Dendritic cell treated with granulocyte-macrophage colony-stimulating factor and Interleukin-4, amounts not matched to agents 40 ng/mL and 50 ng/mL, for 4 days (primary cell): ENCODE results near the gene TMEM121.
A peak's percentile ranks its signal among the peaks of the same experiment; 100 is the strongest.

Source experiments
- H3K27ac Mint-ChIP-seq: one replicate; pipeline ENCODE4 v1.8.0; 2022; ENCODE audit warnings: mild to moderate bottlenecking, mixed read lengths
- H3K27me3 Mint-ChIP-seq: one replicate; pipeline ENCODE4 v1.8.0; 2022; ENCODE audit warnings: mild to moderate bottlenecking, mixed read lengths
- H3K36me3 Mint-ChIP-seq: one replicate; pipeline ENCODE4 v1.8.0; 2022; ENCODE audit warnings: low read depth, mixed read lengths
- H3K4me1 Mint-ChIP-seq: one replicate; pipeline ENCODE4 v1.8.0; 2022; ENCODE audit warnings: low read depth, mixed read lengths
- H3K4me3 Mint-ChIP-seq: one replicate; pipeline ENCODE4 v1.8.0; 2022; ENCODE audit warnings: mild to moderate bottlenecking, moderate library complexity, mixed read lengths
- H3K9me3 Mint-ChIP-seq: one replicate; pipeline ENCODE4 v1.8.0; 2022; ENCODE audit warnings: mixed read lengths
- intact Hi-C: fragments of 100-400 bp; cut with micrococcal nuclease; formaldehyde crosslinking; loops from one replicate; pipeline ENCODE4 v1.15.0; 2022

TMEM121 gene

GRCh38 chr14:105519946-105520698 is 6.3 kb upstream of the TMEM121 start:
- Mint-ChIP-seq H3K4me1 (no peaks in the 10 kb centered on the region), H3K36me3 (no peaks in the 10 kb centered on the region), H3K27ac (no peak overlapping the region), H3K9me3 (peaks cover 6% of the 10 kb centered on the region), H3K27me3 (peaks cover 78% of the 10 kb centered on the region), H3K4me3 (no peak overlapping the region)
- intact Hi-C loops, result no loop called here

GRCh38 chr14:105525326-105525725 is 1.1 kb upstream of the TMEM121 start:
- Mint-ChIP-seq H3K36me3 (no peaks in the 10 kb centered on the region), H3K9me3 (no peaks in the 10 kb centered on the region), H3K4me1 (peaks cover 21% of the 10 kb centered on the region), H3K27me3 (peaks cover 74% of the 10 kb centered on the region), H3K27ac (no peak overlapping the region), H3K4me3 (no peak overlapping the region)
- intact Hi-C loops, result loop anchor here (5.0 kb wide), 2 partner anchors 33 to 433 kb away; partner anchors contain the start of gene TEDC1

GRCh38 chr14:105526776-105527380 is 495 bp downstream of the TMEM121 start:
- H3K4me1 Mint-ChIP-seq, result peaks cover 21% of the 10 kb centered on the region
- no peak overlapping the region for H3K27ac Mint-ChIP-seq
- no peaks in the 10 kb centered on the region for H3K36me3 Mint-ChIP-seq
- intact Hi-C loops, result loop anchor here (5.0 kb wide), 2 partner anchors 35 to 435 kb away; partner anchors contain the start of gene TEDC1
- H3K9me3 Mint-ChIP-seq, result no peaks in the 10 kb centered on the region
- H3K27me3 Mint-ChIP-seq, result peaks cover 79% of the 10 kb centered on the region
- H3K4me3 Mint-ChIP-seq, result peak overlapping the region; percentile 69

- Mint-ChIP-seq H3K9me3 (no peaks in the 10 kb centered on the region), H3K4me1 (peaks cover 24% of the 10 kb centered on the region), H3K4me3 (peak overlapping the region; percentile 80), H3K27me3 (peaks cover 75% of the 10 kb centered on the region), H3K27ac (peak overlapping the region; percentile 73), H3K36me3 (no peaks in the 10 kb centered on the region)
- intact Hi-C loops, result loop anchor here (5.0 kb wide), 2 partner anchors 35 to 435 kb away; partner anchors contain the start of gene TEDC1
These were observed 1.0 kb downstream of the TMEM121 start for GRCh38 chr14:105527381-105527825.

- peak overlapping the region; percentile 73 for H3K27ac Mint-ChIP-seq
- intact Hi-C loops, result loop anchor here (2.0 to 5.0 kb wide), 4 partner anchors 36 to 436 kb away; partner anchors contain the start of gene TEDC1
- no peaks in the 10 kb centered on the region for H3K36me3 Mint-ChIP-seq
- H3K4me3 Mint-ChIP-seq, result peak overlapping the region; percentile 80
- H3K4me1 Mint-ChIP-seq, result peaks cover 28% of the 10 kb centered on the region
- H3K9me3 Mint-ChIP-seq, result no peaks in the 10 kb centered on the region
- peaks cover 75% of the 10 kb centered on the region for H3K27me3 Mint-ChIP-seq
These were observed 1.6 kb downstream of the TMEM121 start for GRCh38 chr14:105527826-105528585.

- Mint-ChIP-seq H3K27me3 (peaks cover 72% of the 10 kb centered on the region), H3K9me3 (no peaks in the 10 kb centered on the region), H3K4me3 (peak overlapping the region; percentile 80), H3K4me1 (peaks cover 28% of the 10 kb centered on the region), H3K36me3 (no peaks in the 10 kb centered on the region), H3K27ac (no peak overlapping the region)
- intact Hi-C loops, result loop anchor here (2.0 to 5.0 kb wide), 4 partner anchors 36 to 436 kb away; partner anchors contain the start of gene TEDC1
These were observed 2.4 kb downstream of the TMEM121 start for GRCh38 chr14:105528586-105529318.

- no peaks in the 10 kb centered on the region for H3K36me3 Mint-ChIP-seq
- no peak overlapping the region for H3K27ac Mint-ChIP-seq
- no peaks in the 10 kb centered on the region for H3K9me3 Mint-ChIP-seq
- intact Hi-C loops, result loop anchor here (2.0 to 5.0 kb wide), 4 partner anchors 37 to 437 kb away; partner anchors contain the start of gene TEDC1
- peaks cover 70% of the 10 kb centered on the region for H3K27me3 Mint-ChIP-seq
- H3K4me3 Mint-ChIP-seq, result peak overlapping the region; percentile 63
- H3K4me1 Mint-ChIP-seq, result peaks cover 28% of the 10 kb centered on the region
These were observed 2.9 kb downstream of the TMEM121 start for GRCh38 chr14:105529319-105529568.

- H3K4me3 Mint-ChIP-seq, result no peak overlapping the region
These were observed 3.3 kb downstream of the TMEM121 start for GRCh38 chr14:105529569-105530284.

GRCh38 chr14:105530285-105531087 is 4.1 kb downstream of the TMEM121 start:
- Mint-ChIP-seq H3K9me3 (no peaks in the 10 kb centered on the region), H3K4me1 (peaks cover 28% of the 10 kb centered on the region), H3K27ac (no peak overlapping the region), H3K36me3 (no peaks in the 10 kb centered on the region), H3K4me3 (no peak overlapping the region), H3K27me3 (peaks cover 60% of the 10 kb centered on the region)
- intact Hi-C loops, result no loop called here

More at GRCh38 chr14:105529569-105530284, 3.3 kb downstream of the TMEM121 start:
- H3K27me3 Mint-ChIP-seq, result peaks cover 67% of the 10 kb centered on the region
- no peaks in the 10 kb centered on the region for H3K9me3 Mint-ChIP-seq
- peaks cover 28% of the 10 kb centered on the region for H3K4me1 Mint-ChIP-seq
- no peak overlapping the region for H3K27ac Mint-ChIP-seq
- intact Hi-C loops, result loop anchor here (2.0 to 5.0 kb wide), 4 partner anchors 37 to 437 kb away; partner anchors contain the start of gene TEDC1
- no peaks in the 10 kb centered on the region for H3K36me3 Mint-ChIP-seq

- Mint-ChIP-seq H3K4me3 (no peak overlapping the region), H3K36me3 (no peaks in the 10 kb centered on the region), H3K4me1 (peaks cover 28% of the 10 kb centered on the region), H3K27ac (no peak overlapping the region), H3K27me3 (peaks cover 56% of the 10 kb centered on the region), H3K9me3 (no peaks in the 10 kb centered on the region)
- intact Hi-C loops, result no loop called here
These were observed 4.9 kb downstream of the TMEM121 start for GRCh38 chr14:105531088-105531893.

GRCh38 chr14:105531894-105532623 is 5.7 kb downstream of the TMEM121 start:
- intact Hi-C loops, result no loop called here
- no peak overlapping the region for H3K27ac Mint-ChIP-seq
- no peaks in the 10 kb centered on the region for H3K36me3 Mint-ChIP-seq
- H3K27me3 Mint-ChIP-seq, result peaks cover 57% of the 10 kb centered on the region
- no peak overlapping the region for H3K4me3 Mint-ChIP-seq
- H3K4me1 Mint-ChIP-seq, result peaks cover 25% of the 10 kb centered on the region
- no peaks in the 10 kb centered on the region for H3K9me3 Mint-ChIP-seq
